Mucosa of descending colon (tissue), 3 donors: Measurements from ENCODE around the gene CTAGE4. TPM values are rescaled to one million over a fixed set of nuclear protein-coding genes. Genes with fewer than 3 reads are reported as not detected.
"Not testable (repeated sequence)": the region's sequence is repeated elsewhere in the genome, so short reads cannot be mapped to it uniquely, and the experiment has no call there.

Experiments used
- ATAC-seq: fragments of 200-7000 bp; cut with Tn5 transposase; one replicate; pipeline ENCODE4 v1.9.1; 2020; ENCODE audit warnings: mild to moderate bottlenecking, moderate library complexity
- DNase-seq, 3 donors: peaks; one replicate each; pipeline ENCODE4 v3.0.0-alpha.2; 2020
- H3K36me3 ChIP-seq: fragments of 200-600 bp; one replicate; pipeline ENCODE4 v1.8.0; 2021; ENCODE audit warnings: low read depth, mild to moderate bottlenecking
- H3K4me1 ChIP-seq: fragments of 200-600 bp; one replicate; pipeline ENCODE4 v1.8.0; 2021; ENCODE audit warnings: low read depth, mild to moderate bottlenecking
- H3K4me3 ChIP-seq: fragments of 200-600 bp; one replicate; pipeline ENCODE4 v1.8.0; 2021; ENCODE audit warnings: mild to moderate bottlenecking
- H3K9me3 ChIP-seq: fragments of 200-600 bp; one replicate; pipeline ENCODE4 v1.8.0; 2021; ENCODE audit warnings: mild to moderate bottlenecking
- intact Hi-C, 2 donors: fragments of 100-400 bp; cut with DNase I in 1 of 2; cut with micrococcal nuclease in 1 of 2; formaldehyde crosslinking; loops; one replicate each; pipeline versions ENCODE4 v1.11.0 to v1.11.1; 2022; cut with DNase I, micrococcal nuclease
- long read RNA-seq, 2 donors: library from polyadenylated mRNA; unstranded; transcript quantifications; one replicate each; pipeline ENCODE4 v2.0.0, GENCODE V29; 2019 to 2021
- total RNA-seq, 3 donors: library from RNA; stranded (reverse); fragmentation: NEBNext Ultra II Directional in 2 of 3; extraction: Animal tissue kit (Norgen Biotek cat#: 25700) in 2 of 3; gene quantifications; one replicate each; pipeline versions ENCODE4 v1.2.1 to v1.2.4, GENCODE V29; 2021 to 2023
- TF ChIP-seq, protein P1 (sequence below): fragments of 200-600 bp; IDR thresholded peaks from one replicate; pipeline ENCODE4 v1.8.0; 2022; ENCODE audit warnings: antibody characterized with exemption, mild to moderate bottlenecking
- donor health status: DM: no; HTN: no; CAD: no; lungs with moderate emphysema.
- donor health status: DM: no; HTN: no; CAD: no.
- donor health status: DM: no; HTN: yes; CAD: no.

Gene CTAGE4, protein sequence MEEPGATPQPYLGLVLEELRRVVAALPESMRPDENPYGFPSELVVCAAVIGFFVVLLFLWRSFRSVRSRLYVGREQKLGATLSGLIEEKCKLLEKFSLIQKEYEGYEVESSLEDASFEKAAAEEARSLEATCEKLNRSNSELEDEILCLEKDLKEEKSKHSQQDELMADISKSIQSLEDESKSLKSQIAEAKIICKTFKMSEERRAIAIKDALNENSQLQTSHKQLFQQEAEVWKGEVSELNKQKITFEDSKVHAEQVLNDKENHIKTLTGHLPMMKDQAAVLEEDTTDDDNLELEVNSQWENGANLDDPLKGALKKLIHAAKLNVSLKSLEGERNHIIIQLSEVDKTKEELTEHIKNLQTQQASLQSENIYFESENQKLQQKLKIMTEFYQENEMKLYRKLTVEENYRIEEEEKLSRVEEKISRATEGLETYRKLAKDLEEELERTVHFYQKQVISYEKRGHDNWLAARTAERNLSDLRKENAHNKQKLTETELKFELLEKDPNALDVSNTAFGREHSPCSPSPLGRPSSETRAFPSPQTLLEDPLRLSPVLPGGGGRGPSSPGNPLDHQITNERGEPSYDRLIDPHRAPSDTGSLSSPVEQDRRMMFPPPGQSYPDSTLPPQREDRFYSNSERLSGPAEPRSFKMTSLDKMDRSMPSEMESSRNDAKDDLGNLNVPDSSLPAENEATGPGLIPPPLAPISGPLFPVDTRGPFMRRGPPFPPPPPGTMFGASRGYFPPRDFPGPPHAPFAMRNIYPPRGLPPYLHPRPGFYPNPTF
- 1 to 10 TPM; 7.3 to 9.5 (median 8.6) TPM for total RNA-seq
- long read RNA-seq, donor 1, partial matches to known transcripts: 0 of 1 reads
- long read RNA-seq, donor 1, other reads (novel, unspliced or antisense): 0 of 1 reads
- long read RNA-seq, donor 2: 0 reads

DNA sequence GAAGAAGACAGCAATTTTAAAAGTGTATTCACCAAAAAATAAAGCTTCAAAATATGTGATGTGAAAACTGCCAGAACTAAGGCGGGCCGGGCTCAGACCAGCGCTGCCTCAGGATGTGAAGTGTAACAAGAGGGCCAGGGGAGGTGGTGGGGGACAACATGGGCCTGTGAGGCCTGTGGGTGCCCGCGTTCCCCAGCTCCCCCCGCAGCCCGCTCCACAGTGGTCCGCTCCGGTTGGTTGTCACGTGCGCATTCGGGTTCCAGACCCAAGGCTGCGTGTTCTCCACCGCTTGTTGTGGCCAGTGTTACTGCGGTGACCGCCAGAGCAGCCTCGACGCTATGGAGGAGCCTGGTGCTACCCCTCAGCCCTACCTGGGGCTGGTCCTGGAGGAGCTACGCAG, at the start of gene CTAGE4:
TSS of gene CTAGE4 (plus strand) at position 301 of the 400 bp plus-strand sequence. CDS start at position 339, 38 bp downstream.
- ATAC-seq, H3K4me1 ChIP-seq, H3K36me3 ChIP-seq, intact Hi-C loops, H3K4me3 ChIP-seq, DNase-seq, H3K9me3 ChIP-seq: not testable (repeated sequence)

DNA sequence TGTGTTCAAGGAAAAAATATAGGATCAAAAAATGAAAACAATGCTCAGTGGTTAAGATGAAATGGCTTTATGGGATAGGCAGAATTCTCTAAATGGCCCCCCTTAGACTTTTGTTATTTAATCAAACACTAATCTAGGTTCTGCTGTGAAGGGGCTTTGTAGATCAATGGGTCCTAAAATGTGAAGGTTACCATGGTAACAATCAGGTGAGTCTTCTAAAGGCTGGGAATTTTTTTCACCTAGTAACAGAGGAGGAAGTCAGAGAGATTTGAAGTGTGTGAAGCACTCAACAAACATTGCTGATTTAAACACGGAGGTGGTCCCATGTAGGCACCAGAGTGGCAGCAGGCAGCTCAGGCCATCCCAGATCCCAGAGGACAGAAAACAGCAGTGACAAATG, 49.1 kb upstream of the CTAGE4 start:
- intact Hi-C loops: no loop called here
- no peaks in the 10 kb centered on the region for H3K36me3 ChIP-seq
- no peak for DNase-seq
- no peaks in the 10 kb centered on the region for H3K4me1 ChIP-seq
- no peaks in the 10 kb centered on the region for H3K9me3 ChIP-seq
- no peak for ATAC-seq
- TF ChIP-seq, protein P1, sequence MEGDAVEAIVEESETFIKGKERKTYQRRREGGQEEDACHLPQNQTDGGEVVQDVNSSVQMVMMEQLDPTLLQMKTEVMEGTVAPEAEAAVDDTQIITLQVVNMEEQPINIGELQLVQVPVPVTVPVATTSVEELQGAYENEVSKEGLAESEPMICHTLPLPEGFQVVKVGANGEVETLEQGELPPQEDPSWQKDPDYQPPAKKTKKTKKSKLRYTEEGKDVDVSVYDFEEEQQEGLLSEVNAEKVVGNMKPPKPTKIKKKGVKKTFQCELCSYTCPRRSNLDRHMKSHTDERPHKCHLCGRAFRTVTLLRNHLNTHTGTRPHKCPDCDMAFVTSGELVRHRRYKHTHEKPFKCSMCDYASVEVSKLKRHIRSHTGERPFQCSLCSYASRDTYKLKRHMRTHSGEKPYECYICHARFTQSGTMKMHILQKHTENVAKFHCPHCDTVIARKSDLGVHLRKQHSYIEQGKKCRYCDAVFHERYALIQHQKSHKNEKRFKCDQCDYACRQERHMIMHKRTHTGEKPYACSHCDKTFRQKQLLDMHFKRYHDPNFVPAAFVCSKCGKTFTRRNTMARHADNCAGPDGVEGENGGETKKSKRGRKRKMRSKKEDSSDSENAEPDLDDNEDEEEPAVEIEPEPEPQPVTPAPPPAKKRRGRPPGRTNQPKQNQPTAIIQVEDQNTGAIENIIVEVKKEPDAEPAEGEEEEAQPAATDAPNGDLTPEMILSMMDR: no peak
- H3K4me3 ChIP-seq: no peak overlapping the region

DNA sequence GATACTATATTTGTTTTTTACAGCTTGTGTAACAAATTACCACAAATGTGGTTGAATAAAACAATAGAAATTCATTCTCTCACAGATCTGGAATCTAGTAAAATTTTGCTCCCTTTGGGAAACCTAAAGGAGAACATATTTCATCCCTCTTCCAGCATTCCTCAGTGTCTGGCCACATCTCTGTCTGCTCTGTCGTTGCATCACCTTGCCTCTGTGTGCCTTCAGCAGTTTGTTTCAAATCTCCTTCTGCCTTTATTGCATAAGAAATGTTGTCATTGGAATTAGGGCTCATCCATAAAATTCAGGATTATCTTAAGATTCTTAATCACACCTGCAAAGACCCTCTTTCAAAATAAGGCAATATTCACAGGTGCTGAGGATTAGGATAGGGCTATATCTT, 45.8 kb upstream of the CTAGE4 start:
- ATAC-seq (no peak), DNase-seq (no peak)
- Histone ChIP-seq H3K4me3 (no peak overlapping the region), H3K9me3 (no peaks in the 10 kb centered on the region), H3K4me1 (no peaks in the 10 kb centered on the region), H3K36me3 (no peaks in the 10 kb centered on the region)
- TF ChIP-seq, protein P1: no peak
- intact Hi-C loops: no loop called here

DNA sequence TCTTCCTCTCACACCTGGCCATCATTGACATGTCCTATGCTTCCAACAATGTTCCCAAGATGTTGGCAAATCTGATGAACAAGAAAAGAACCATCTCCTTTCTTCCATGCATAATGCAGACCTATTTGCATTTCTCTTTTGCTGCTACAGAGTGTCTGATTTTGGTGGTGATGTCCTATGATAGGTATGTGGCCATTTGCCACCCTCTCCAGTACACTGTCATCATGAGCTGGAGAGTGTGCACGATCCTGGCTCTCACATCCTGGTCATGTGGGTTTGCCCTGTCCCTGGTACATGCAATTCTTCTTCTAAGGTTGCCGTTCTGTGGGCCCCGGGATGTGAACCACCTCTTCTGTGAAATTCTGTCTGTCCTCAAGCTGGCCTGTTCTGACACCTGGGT, 41.1 kb upstream of the CTAGE4 start:
- H3K9me3 ChIP-seq: peaks cover 5% of the 10 kb centered on the region
- intact Hi-C loops: no loop called here
- no peak overlapping the region for H3K4me3 ChIP-seq
- H3K36me3 ChIP-seq: no peaks in the 10 kb centered on the region
- DNase-seq (no peak), ATAC-seq (no peak)
- H3K4me1 ChIP-seq: no peaks in the 10 kb centered on the region
- TF ChIP-seq, protein P1: no peak

DNA sequence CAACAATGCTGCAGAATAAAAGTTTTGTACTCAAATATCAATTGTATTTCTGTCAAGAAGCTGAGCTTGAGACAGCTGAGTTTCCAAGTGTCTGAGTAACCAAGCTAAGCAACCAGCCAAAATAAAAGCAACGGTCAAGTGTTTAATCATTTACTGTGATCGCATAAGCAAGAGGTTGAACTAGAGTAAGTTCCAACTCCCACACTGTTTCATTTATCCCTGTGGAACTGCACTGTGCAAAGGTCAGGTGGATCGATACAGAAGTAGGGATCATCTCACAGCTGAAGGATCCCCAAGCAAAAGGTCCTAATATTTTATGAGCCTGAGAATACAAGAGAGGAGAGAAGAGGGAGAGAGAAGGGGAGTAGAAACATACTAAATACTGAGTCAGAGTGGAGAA, 38.8 kb upstream of the CTAGE4 start:
- peaks cover 27% of the 10 kb centered on the region for H3K9me3 ChIP-seq
- TF ChIP-seq, protein P1: no peak
- intact Hi-C loops: no loop called here
- DNase-seq (no peak), ATAC-seq (no peak)
- H3K4me1 ChIP-seq: no peaks in the 10 kb centered on the region
- no peak overlapping the region for H3K4me3 ChIP-seq
- H3K36me3 ChIP-seq: no peaks in the 10 kb centered on the region
